GM21447 (cell line): ENCODE data around the gene ERMP1.
A peak's percentile ranks its signal among the peaks of the same experiment; 100 is the strongest.
"Not testable (repeated sequence)": the region's sequence is repeated elsewhere in the genome, so short reads cannot be mapped to it uniquely, and the experiment has no call there.

ENCODE experiments used
- ATAC-seq: cut with Tn5 transposase; IDR thresholded peaks from one replicate; pipeline ENCODE4 v1.9.1; 2021; ENCODE audit not compliant: unreplicated experiment

Gene ERMP1

DNA sequence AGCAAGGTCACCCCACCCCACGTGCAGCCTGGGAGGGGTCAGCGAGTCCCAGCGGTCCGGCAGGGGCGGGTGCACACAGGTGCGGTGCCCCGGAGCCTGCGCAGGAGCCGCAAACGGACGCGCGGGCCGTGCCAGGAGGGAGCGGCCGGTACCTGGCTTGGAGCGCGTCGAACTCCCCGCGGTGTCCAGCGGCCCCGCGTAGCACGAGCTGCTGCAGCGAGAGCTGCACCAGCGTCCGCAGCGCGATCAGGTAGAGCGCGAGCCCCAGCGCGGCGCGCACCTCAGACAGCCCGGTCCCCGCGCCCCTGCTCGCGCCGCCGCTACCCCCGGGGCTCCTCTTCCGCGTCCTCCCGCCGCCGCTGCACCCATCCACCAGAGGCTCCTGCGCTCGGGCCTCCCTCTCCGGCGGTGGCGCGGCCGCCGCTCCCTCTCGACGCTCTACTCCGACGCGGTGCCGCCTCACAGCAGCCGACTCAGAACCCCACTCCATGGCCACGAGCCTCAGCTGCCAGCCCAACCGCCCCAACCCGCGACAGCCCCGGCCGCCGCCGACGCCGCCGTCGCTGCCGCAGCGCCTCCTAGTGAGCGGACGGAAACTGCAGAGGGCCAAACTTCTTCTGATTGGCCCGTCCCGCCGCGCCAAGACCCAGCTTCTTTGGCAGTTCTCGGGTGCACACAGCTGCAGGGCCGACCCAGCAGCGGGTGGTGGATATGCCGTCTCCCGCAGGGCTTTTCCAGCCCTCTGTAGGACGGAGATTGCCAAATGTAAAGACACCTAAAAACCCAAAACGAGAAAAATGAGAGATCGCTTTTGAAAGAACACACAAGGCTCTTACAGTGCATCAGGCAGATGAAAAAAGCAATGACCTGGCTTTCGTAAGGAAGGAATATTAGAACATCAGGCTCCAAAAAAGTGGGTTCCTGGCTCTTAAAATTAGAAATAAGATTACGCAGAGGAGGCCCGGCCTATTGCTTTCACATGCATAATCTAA is at the start of gene ERMP1:
Gene ERMP1 (minus strand): TSS at position 580 of the 992 bp plus-strand sequence. CDS start 90 bp downstream, at position 490.
- peak; percentile 82 for ATAC-seq

DNA sequence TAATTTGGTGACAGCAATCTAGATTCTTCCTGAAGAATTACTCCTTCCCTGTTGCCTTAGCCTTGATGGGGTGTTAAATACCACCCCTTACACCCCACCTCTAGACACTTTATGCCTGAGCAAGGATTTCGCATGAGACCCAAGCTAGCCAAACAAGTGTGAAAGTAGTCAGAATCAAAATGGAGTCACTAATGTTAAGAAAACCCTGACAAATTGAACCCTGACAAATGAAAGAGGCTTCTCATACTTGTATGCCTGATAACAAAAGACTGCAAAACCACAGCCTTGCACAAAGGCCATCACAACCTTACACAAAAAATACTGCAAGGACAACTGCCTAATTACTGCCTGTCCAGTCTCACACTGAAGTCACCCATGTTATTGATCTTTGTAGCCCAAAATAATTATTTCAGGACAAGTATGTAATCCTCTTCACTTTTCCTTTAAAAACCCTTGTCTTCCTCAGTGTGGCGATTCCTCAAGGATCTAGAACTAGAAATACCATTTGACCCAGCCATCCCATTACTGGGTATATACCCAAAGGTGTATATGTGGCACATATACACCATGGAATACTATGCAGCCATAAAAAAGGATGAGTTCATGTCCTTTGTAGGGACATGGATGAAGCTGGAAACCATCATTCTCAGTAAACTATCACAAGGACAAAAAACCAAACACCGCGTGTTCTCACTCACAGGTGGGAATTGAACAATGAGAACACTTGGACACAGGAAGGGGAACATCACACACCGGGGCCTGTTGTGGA is 49.5 kb upstream of the ERMP1 start:
- not testable (repeated sequence) for ATAC-seq

DNA sequence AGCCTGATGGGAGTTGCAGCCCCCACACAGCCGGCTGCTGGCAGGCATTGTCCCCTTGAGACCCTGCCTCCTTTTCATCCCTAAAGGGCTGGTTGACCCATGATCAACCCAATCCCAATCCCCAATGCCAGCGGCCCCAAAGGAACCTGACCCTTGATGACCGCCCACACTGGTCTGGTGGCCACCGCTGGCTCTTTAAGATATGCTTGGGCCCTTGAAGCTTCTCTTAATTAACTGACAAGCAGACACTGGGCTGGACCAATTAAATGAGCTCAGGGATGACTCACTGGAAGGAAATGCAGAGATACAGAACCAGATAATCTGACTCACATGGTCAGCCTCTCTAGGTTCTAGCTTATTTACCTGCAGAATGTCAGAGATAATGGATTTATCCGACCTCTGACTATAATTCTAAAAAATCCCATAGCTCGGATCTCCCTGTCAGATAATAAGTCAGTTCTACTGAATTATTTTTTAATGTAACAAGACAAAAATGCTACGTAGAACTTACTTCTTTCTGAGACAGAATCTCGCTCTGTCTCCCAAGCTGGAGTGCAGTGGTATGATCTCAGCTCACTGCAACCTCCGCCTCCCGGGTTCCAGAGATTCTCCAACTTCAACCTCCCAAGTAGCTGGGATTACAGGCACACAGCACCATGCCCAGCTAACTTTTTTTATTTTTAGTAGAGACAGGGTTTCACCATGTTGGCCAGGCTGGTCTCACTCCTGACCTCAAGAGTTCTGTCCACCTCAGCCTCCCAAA is 46.7 kb upstream of the ERMP1 start:
- ATAC-seq, result no peak

GRCh38 chr9:5876711-5877110 is 43.8 kb upstream of the ERMP1 start:
- ATAC-seq, result no peak

DNA sequence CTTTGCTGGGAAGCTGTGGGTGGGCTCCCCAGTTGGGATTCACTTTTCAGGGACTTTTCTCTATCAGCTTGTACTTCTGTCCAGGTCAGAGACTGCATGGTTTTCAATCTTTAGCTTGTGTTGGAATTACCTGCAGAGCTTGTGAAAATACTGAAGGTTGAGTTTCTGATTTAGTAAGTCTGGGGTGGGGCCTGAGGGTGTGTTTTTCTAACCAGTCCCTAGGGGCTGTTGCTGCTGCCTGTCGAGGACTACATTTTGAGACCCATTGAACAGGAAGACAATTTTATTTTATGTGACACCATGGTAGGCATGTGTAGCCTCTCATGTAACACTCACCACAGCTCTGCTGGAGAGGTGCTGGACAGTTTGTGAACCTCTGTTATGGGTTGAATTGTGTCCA is 43.1 kb upstream of the ERMP1 start:
- no peak for ATAC-seq

- no peak for ATAC-seq
Observed at GRCh38 chr9:5874048-5874447, 41.1 kb upstream of the ERMP1 start.

- no peak for ATAC-seq
Observed at GRCh38 chr9:5873439-5873838, 40.5 kb upstream of the ERMP1 start.

DNA sequence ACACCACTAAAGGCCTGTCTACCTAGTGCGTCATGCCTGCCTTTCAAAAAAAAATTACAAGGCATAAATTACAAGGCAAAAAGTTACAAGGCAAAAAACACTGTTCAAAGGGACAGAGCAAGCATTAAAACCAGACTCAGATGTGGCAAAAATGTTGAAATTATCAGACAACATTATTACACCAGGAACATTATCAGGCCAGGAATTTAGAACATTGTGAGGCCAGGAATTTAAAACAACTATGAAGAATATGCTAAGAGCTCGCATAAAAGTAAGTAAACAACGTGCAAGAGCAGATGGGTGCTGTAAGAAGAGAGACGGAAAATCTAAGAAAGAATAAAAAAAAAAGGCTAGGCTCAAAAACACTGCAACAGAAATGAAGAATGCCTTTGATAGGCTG is 39.6 kb upstream of the ERMP1 start:
- no peak for ATAC-seq

- no peak for ATAC-seq
Observed at GRCh38 chr9:5871785-5872184, 38.9 kb upstream of the ERMP1 start.

DNA sequence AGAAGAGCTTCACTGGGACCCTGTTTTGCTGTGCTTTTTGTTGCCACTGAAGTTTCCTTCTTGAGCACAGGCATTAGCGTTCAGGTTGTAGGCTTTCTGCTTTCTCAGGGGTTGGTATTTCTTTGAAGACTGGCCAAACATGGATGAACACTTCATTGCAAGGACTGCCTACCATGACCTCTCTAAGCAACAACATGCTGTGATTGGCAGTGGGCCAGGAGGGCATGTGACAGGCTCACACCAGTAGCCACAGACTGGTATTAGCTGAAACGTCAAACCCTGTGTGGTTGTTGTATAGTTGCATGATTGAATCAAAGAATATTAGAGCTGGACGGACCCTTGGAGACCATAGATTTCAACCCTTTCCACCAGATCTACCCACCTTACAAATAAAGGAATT is 37.8 kb upstream of the ERMP1 start:
- ATAC-seq, result no peak

DNA sequence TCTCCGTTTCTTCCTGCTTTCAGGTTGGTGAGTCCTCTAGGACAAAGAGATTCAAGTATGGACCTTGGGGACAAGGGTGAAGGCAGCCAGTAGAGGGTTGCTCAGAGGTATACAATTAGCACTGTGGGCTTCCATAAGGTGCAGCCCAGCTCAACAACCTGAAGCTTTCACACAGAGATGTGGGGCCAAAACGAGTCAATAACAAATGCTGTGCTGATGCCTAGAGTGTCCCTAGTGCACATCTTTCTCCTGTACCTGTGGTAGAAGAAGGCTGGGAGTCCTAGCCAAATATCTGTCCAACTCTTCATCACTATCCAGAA is 37.1 kb upstream of the ERMP1 start:
- no peak for ATAC-seq

DNA sequence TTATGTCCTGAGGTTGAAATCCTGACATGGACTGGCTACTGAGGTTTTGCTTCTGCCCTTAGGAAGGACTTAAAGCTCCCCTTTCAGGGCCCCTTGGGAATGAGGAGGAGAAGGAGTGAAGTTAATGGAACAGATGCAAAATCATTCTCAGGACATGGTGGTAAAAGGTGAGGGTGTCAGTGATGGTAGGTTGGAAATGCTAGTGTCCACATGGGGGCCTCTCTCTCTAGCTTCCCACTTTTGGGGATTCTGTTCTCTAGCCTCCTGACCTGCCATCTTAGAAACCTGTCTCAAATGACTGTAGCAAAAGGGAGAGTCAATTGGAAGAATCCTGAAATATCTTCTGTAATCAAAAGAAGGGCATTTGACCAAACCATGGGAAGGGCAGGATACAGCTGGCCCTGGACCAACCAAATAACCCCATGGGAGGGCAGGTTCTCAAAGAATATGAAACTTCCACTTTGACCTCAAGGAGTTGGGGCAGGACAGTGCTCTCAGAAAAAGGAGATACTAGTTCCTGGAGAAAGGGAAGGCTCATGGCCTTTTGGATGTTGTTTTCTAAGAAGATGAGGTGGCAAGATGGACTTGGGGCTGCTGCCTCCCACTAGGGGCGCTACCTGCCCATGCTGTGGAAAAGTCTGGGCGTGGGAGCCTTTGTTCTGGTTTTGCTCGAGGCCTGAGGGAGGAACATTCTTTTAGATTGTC is 36.5 kb upstream of the ERMP1 start:
- no peak for ATAC-seq

DNA sequence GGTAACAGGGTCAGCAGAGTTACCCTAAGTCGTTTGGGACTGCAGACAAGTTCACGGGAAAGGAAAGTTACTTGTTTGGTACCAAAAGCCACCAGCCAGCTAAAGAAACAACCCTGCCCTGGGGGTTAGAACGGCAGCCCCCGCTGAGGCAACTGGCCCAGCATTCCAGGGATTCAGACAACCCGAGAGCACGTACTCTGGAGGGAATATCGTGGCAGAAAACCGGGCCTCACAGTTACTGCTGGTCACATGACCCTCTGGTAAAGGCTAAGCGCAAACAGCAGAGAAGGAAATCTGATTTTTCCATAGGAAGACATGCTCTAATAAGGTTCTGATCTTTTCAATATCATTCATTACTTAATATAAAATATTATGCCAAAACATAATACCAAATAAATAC is 35.3 kb upstream of the ERMP1 start:
- ATAC-seq, result no peak

GRCh38 chr9:5866685-5867084 is 33.8 kb upstream of the ERMP1 start:
- no peak for ATAC-seq

DNA sequence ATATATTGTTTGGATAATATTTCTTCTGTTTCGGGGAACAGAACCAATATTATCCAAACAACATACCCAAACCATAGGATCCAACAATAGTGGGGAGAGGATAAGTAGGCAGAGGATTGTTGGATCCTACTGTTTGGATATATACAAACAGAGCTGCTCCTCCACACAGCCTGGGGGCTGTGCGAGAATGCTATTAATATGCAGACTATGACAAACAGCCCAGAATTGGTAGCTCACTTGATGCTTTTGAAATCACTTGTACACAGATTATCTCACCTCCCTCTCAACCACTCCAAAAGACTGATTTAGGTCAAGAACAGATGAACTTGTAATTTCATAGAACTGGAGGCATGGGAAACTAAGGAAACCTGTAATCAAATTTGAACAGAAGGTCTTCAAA is 33.4 kb upstream of the ERMP1 start:
- ATAC-seq, result no peak

GRCh38 chr9:5864446-5864845 is 31.5 kb upstream of the ERMP1 start:
- no peak for ATAC-seq

GRCh38 chr9:5863092-5863746 is 30.3 kb upstream of the ERMP1 start:
- ATAC-seq, result no peak

GRCh38 chr9:5858833-5859232 is 25.9 kb upstream of the ERMP1 start:
- no peak for ATAC-seq

- ATAC-seq, result no peak
Observed at GRCh38 chr9:5857928-5858327, 25.0 kb upstream of the ERMP1 start.

GRCh38 chr9:5854063-5854790 is 21.3 kb upstream of the ERMP1 start:
- no peak for ATAC-seq
